Activated CD8-positive, alpha-beta T cell treated with anti-CD3 and anti-CD28 coated beads for 36 hours (primary cell): ENCODE data around the gene PDCL2. TPM values are rescaled to one million over a fixed set of nuclear protein-coding genes. Genes with fewer than 3 reads are reported as not detected.

ENCODE experiments used
- ATAC-seq: fragments of 200-7000 bp; cut with Tn5 transposase; one replicate; pipeline ENCODE4 v1.10.0; 2021; ENCODE audit warnings: mild to moderate bottlenecking, moderate library complexity
- CTCF ChIA-PET: fragments of 350-600 bp; sonication (Branson Sonifier 250); formaldehyde crosslinking; loops from one replicate; lab custom pipeline; 2021; ENCODE audit warnings: antibody characterized with exemption; lab: Charles Lee
- POLR2A ChIA-PET: fragments of 350-600 bp; sonication (Branson Sonifier 250); formaldehyde crosslinking; loops from one replicate; lab custom pipeline; 2021; ENCODE audit warnings: antibody characterized with exemption; lab: Charles Lee
- DNase-seq: peaks from one replicate; pipeline ENCODE4 v3.0.0-alpha.2; 2020
- H3K27ac Mint-ChIP-seq: one replicate; pipeline ENCODE4 v1.8.0; 2021; ENCODE audit warnings: mild to moderate bottlenecking, mixed read lengths
- H3K27me3 Mint-ChIP-seq: one replicate; pipeline ENCODE4 v1.8.0; 2021; ENCODE audit warnings: mixed read lengths
- H3K36me3 Mint-ChIP-seq: one replicate; pipeline ENCODE4 v1.8.0; 2021; ENCODE audit warnings: low read depth, mixed read lengths
- H3K4me1 Mint-ChIP-seq: one replicate; pipeline ENCODE4 v1.8.0; 2021; ENCODE audit warnings: low read depth, mixed read lengths
- H3K4me3 Mint-ChIP-seq: one replicate; pipeline ENCODE4 v1.8.0; 2021; ENCODE audit warnings: mild to moderate bottlenecking, moderate library complexity, mixed read lengths
- H3K9me3 Mint-ChIP-seq: one replicate; pipeline ENCODE4 v1.8.0; 2021; ENCODE audit warnings: mixed read lengths
- intact Hi-C: fragments of 100-400 bp; cut with micrococcal nuclease; formaldehyde crosslinking; loops from one replicate; pipeline ENCODE4 v1.10.0; 2022
- total RNA-seq, 2 experiments: library from RNA; stranded (reverse); gene quantifications; one replicate each; pipeline ENCODE4 v1.2.3, GENCODE V29; 2021
- TF ChIP-seq, protein P1 (sequence below): fragments of 200-600 bp; IDR thresholded peaks from one replicate; pipeline ENCODE4 v1.8.0; 2022; ENCODE audit warnings: antibody characterized with exemption, mild to moderate bottlenecking

Gene PDCL2
- total RNA-seq, 2 experiments from 2014 or later: not detected

DNA sequence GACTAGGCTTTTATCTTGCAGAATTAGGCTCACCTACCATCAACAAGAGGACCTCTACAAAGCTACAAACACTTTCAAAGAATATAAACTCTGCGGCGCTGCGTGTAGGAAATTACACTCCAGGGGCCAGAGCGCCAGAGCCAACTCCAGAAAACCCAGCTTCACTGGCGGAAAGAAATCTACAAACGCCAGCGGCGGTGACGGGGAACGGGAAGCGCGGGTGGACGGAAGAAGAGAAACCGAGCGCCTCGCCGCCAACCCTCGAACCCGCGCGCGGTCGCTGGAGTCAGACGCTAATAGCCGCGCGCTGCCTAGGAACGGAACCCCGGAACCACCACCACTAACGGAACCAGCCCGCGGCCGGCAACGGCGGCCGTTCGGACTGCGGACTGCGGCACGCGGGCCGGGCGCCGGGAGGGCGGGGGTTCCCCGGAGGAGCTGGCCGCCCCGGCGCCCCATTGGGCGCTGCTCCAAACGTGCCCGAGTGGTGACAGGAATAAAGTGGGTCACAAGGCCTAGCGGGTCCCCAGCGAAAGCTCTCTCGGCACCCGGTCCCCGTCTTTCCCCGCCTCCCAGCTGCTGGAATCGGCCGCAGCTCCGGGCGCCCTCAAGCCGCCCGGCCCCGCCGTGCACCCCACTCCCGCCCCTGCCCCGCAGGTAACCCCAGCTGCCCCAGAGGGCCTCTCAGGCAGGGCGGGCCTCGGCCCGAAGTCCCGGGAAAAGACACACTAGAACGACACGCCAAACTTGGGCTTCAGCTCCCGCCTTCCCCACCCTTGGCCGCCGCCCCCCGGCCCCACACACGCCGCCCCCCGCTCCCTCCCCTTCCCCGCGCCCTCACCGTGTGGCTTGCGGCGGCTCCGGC, 46.2 kb downstream of the PDCL2 start:
- CTCF ChIA-PET: interaction anchor here (0.6 to 1.4 kb wide), 7 partner anchors 18 to 200 kb away, joined by 3 to 4 read pairs (median 3); partner anchors contain the start of gene TMEM165
- H3K27ac Mint-ChIP-seq: peak overlapping the region; percentile 90
- TF ChIP-seq, protein P1, sequence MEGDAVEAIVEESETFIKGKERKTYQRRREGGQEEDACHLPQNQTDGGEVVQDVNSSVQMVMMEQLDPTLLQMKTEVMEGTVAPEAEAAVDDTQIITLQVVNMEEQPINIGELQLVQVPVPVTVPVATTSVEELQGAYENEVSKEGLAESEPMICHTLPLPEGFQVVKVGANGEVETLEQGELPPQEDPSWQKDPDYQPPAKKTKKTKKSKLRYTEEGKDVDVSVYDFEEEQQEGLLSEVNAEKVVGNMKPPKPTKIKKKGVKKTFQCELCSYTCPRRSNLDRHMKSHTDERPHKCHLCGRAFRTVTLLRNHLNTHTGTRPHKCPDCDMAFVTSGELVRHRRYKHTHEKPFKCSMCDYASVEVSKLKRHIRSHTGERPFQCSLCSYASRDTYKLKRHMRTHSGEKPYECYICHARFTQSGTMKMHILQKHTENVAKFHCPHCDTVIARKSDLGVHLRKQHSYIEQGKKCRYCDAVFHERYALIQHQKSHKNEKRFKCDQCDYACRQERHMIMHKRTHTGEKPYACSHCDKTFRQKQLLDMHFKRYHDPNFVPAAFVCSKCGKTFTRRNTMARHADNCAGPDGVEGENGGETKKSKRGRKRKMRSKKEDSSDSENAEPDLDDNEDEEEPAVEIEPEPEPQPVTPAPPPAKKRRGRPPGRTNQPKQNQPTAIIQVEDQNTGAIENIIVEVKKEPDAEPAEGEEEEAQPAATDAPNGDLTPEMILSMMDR: no peak
- POLR2A ChIA-PET: interaction anchor here (0.7 to 1.8 kb wide), 6 partner anchors 10 to 947 kb away, joined by 3 to 7 read pairs (median 4); no protein-coding TSS in a partner anchor
- peaks cover 47% of the 10 kb centered on the region for H3K4me1 Mint-ChIP-seq
- intact Hi-C loops: loop anchor here (10.0 kb wide), 1 partner anchor 111 kb away; no protein-coding TSS in a partner anchor
- ATAC-seq (peak; percentile 43), DNase-seq (peak; percentile 70)
- H3K9me3 Mint-ChIP-seq: no peaks in the 10 kb centered on the region
- H3K27me3 Mint-ChIP-seq: no peaks in the 10 kb centered on the region
- H3K4me3 Mint-ChIP-seq: peak overlapping the region; percentile 91
- no peaks in the 10 kb centered on the region for H3K36me3 Mint-ChIP-seq

DNA sequence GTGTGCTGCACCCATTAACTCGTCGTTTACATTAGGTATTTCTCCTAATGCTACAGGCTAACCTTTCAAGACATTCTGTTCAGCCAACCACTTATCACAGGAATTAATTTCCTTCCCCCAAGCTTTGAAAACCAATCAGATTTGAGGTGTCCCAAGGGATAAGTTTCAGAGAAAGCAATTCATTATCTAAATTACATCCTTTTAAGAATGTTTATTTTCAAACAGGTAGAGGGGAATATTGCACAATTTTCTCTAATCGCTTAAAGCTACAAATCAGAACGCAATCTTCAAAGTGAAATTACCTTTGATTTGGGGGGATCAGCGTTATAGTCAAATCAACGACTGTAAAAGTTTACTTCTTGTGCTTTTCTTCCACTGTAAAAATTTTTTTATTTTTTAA, 46.9 kb downstream of the PDCL2 start:
- ChIA-PET POLR2A (interaction anchor here (0.7 to 1.8 kb wide), 6 partner anchors 9 to 946 kb away, joined by 3 to 6 read pairs (median 4); no protein-coding TSS in a partner anchor), CTCF (interaction anchor here (1.0 to 1.4 kb wide), 2 partner anchors 100 to 200 kb away, joined by 3 to 4 read pairs; no protein-coding TSS in a partner anchor)
- ATAC-seq (no peak), DNase-seq (no peak)
- peak overlapping the region; percentile 6 for H3K27ac Mint-ChIP-seq
- H3K4me1 Mint-ChIP-seq: peaks cover 46% of the 10 kb centered on the region
- no peaks in the 10 kb centered on the region for H3K36me3 Mint-ChIP-seq
- TF ChIP-seq, protein P1: no peak
- peak overlapping the region; percentile 91 for H3K4me3 Mint-ChIP-seq
- intact Hi-C loops: loop anchor here (10.0 kb wide), 1 partner anchor 110 kb away; no protein-coding TSS in a partner anchor
- H3K27me3 Mint-ChIP-seq: no peaks in the 10 kb centered on the region
- no peaks in the 10 kb centered on the region for H3K9me3 Mint-ChIP-seq

DNA sequence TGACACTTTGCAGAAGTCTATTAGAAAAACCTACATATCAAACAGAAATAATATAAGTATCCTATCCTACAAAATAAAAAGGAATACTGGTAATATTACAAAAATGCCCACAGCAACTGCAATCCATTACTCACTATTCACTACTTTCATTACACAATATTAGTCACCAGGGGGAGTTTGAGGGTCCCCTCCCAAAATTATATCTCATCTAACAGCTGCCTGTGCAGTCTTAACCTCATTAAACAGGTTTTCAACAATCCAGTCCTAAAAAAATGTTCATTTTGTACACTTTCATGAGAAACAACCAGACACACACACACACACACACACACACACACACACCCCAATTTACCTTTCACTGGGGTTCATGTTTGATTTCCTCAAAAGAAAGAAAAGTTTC, 48.2 kb downstream of the PDCL2 start:
- Mint-ChIP-seq H3K9me3 (no peaks in the 10 kb centered on the region), H3K36me3 (no peaks in the 10 kb centered on the region), H3K27ac (peak overlapping the region; percentile 11), H3K27me3 (no peaks in the 10 kb centered on the region), H3K4me1 (peaks cover 39% of the 10 kb centered on the region), H3K4me3 (peak overlapping the region; percentile 26)
- intact Hi-C loops: loop anchor here (10.0 kb wide), 1 partner anchor 109 kb away; no protein-coding TSS in a partner anchor
- TF ChIP-seq, protein P1: no peak
- ChIA-PET POLR2A (no interaction called here), CTCF (no interaction called here)
- ATAC-seq (no peak), DNase-seq (no peak)

DNA sequence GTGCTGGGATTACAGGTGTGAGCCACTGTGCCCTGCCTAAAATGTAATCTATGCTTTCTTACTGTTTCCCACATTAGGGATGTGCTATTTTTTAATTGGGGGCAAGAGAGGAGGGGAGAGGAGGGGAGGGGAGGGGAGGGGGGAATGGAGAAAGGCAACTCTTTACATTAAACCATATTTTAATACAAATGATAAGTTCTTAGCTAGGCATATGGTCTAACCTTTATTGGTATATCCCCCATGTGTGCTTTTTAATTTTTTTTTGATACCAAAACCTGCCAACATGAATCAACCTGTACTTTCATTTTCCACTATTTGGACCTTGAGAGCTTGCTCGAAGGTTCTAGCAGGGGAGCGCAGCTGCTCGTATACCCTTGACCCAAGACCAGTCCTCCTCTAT, 51.8 kb downstream of the PDCL2 start:
- POLR2A ChIA-PET: no interaction called here
- no peak for ATAC-seq
- no peak overlapping the region for H3K4me3 Mint-ChIP-seq
- peaks cover 49% of the 10 kb centered on the region for H3K4me1 Mint-ChIP-seq
- no peaks in the 10 kb centered on the region for H3K9me3 Mint-ChIP-seq
- H3K27ac Mint-ChIP-seq: no peak overlapping the region
- no peak for DNase-seq
- H3K27me3 Mint-ChIP-seq: no peaks in the 10 kb centered on the region
- TF ChIP-seq, protein P1: no peak
- peaks cover 3% of the 10 kb centered on the region for H3K36me3 Mint-ChIP-seq
- intact Hi-C loops: loop anchor here (10.0 kb wide), 1 partner anchor 105 kb away; no protein-coding TSS in a partner anchor
- CTCF ChIA-PET: no interaction called here
